Measurements from ENCODE around the gene PDSS2.
A peak's percentile ranks its signal among the peaks of the same experiment; 100 is the strongest.
"Not testable (repeated sequence)": the region's sequence is repeated elsewhere in the genome, so short reads cannot be mapped to it uniquely, and the experiment has no call there.

PDSS2 gene

GRCh38 chr6:107290491-107290890, 168.9 kb downstream of the PDSS2 start:
- no peak for DNase-seq
- no peak for TF ChIP-seq GATA1 (IDR thresholded peaks at IDR 0.05; ENCODE audit: low read depth, low read length)
- TF ChIP-seq POLR2A (IDR thresholded peaks at IDR 0.05; ENCODE audit: low read length): no peak

DNA sequence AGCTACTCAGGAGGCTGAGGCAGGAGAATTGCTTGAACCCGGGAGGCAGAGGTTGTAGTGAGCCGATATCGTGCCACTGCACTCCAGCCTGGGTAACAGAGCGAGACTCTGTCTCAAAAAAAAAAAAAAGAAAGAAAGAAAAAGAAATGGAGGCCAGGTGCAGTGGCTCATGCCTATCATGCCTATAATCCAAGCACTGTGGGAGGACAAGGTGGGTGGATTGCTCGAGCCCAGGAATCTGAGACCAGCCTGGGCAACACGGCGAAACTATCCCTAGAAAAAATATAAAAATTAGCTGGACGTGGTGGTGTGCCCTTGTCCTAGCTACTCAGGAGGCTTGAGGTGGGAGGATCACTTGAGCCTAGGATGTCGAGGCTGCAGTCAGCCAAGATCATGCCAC, 170.1 kb downstream of the PDSS2 start:
- not testable (repeated sequence) for DNase-seq

GRCh38 chr6:107285683-107286082, 173.7 kb downstream of the PDSS2 start:
- DNase-seq: not testable (repeated sequence)

DNA sequence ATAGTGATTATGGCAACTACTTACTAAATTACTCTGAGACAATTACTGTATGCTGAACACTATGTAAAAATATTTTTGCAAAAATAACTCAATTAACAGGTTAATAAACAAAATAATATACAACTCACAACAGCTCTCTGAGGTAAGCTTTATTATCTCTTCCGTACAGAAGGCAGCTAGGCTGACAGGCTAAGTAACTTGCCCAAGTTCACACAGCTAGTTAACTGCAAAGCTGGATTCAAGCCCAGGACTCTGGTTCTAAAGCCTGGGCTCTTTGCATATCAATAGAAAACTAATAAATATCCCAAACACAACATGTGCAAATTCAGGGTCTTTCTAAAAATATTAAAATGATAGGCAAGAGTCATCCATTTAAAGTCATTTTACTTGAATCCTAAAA, 174.6 kb downstream of the PDSS2 start:
- TF ChIP-seq POLR2A (IDR thresholded peaks at IDR 0.05; ENCODE audit: low read length) (no peak), GATA1 (IDR thresholded peaks at IDR 0.05; ENCODE audit: low read depth, low read length) (no peak)
- peak; percentile 65 to 84 for DNase-seq

GRCh38 chr6:107280791-107281190, 178.6 kb downstream of the PDSS2 start:
- DNase-seq: peak; percentile 36 to 39
- TF ChIP-seq GATA1 (IDR thresholded peaks at IDR 0.05; ENCODE audit: low read depth, low read length): no peak
- TF ChIP-seq POLR2A (IDR thresholded peaks at IDR 0.05; ENCODE audit: low read length): no peak

- not testable (repeated sequence) for DNase-seq
Observed at GRCh38 chr6:107280001-107280400, 179.4 kb downstream of the PDSS2 start.

DNA sequence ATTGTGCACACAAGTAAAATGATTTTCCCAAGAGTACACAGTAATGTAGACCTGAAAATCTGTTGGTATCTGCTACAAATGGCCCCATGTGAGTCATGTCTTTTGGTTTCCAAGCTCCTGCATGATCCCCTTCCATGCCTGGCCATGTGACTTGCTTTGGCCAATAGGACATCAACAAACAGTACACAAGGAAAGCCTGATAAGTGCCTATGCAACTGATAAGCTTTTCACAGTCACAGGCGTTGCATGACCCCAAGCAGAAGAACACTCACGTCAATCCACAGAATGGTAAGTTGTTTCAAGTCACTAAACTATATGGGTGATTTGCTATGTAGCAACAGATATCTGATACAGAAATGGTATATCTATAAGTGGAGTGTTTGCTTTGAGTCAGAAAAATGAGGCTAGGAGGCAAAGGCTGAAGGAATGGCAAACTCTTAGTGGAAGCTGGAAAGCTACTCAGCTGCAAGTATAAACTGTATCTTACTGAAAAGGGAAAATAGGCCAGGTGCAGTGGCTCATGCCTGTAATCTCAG, 184.0 kb downstream of the PDSS2 start:
- TF ChIP-seq GATA1 (IDR thresholded peaks at IDR 0.05; ENCODE audit: low read depth, low read length): no peak
- TF ChIP-seq POLR2A (IDR thresholded peaks at IDR 0.05; ENCODE audit: low read length): no peak
- DNase-seq: peak; percentile 86 to 94

GRCh38 chr6:107274288-107274687, 185.1 kb downstream of the PDSS2 start:
- no peak for DNase-seq
- TF ChIP-seq POLR2A (IDR thresholded peaks at IDR 0.05; ENCODE audit: low read length) (no peak), GATA1 (IDR thresholded peaks at IDR 0.05; ENCODE audit: low read depth, low read length) (no peak)

GRCh38 chr6:107272246-107272645, 187.1 kb downstream of the PDSS2 start:
- TF ChIP-seq POLR2A (IDR thresholded peaks at IDR 0.05; ENCODE audit: low read length) (no peak), GATA1 (IDR thresholded peaks at IDR 0.05; ENCODE audit: low read depth, low read length) (no peak)
- no peak for DNase-seq

- DNase-seq: no peak
- no peak for TF ChIP-seq GATA1 (IDR thresholded peaks at IDR 0.05; ENCODE audit: low read depth, low read length)
- TF ChIP-seq POLR2A (IDR thresholded peaks at IDR 0.05; ENCODE audit: low read length): no peak
Observed at GRCh38 chr6:107271208-107271790, 188.1 kb downstream of the PDSS2 start.

- no peak for DNase-seq
- no peak for TF ChIP-seq POLR2A (IDR thresholded peaks at IDR 0.05; ENCODE audit: low read length)
- TF ChIP-seq GATA1 (IDR thresholded peaks at IDR 0.05; ENCODE audit: low read depth, low read length): no peak
Observed at GRCh38 chr6:107267634-107268033, 191.7 kb downstream of the PDSS2 start.

DNA sequence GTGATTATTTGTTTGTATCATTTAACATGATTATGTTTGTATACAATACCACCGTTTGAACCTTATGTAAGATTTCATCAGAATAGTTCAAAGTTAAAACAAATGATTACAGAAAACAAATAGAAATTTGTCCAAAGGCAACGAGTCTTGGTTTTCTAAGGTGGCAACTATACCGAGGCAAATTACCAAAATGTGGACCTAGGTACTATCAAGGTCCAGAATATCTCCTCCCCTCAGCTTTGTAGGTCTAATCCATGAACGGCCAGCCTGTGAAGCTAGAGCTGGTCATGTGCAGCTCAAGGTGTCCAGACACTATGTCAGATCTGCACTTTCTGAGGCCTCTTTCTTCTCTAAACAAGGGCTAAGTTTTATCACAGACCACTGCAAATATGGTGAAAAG, 192.4 kb downstream of the PDSS2 start:
- peak in 1 of 2 experiments; percentile 3 for DNase-seq
- TF ChIP-seq GATA1 (IDR thresholded peaks at IDR 0.05; ENCODE audit: low read depth, low read length): no peak
- no peak for TF ChIP-seq POLR2A (IDR thresholded peaks at IDR 0.05; ENCODE audit: low read length)

- no peak for TF ChIP-seq GATA1 (IDR thresholded peaks at IDR 0.05; ENCODE audit: low read depth, low read length)
- TF ChIP-seq POLR2A (IDR thresholded peaks at IDR 0.05; ENCODE audit: low read length): no peak
- no peak for DNase-seq
Observed at GRCh38 chr6:107266563-107266962, 192.8 kb downstream of the PDSS2 start.

- no peak for DNase-seq
- TF ChIP-seq GATA1 (IDR thresholded peaks at IDR 0.05; ENCODE audit: low read depth, low read length): no peak
- TF ChIP-seq POLR2A (IDR thresholded peaks at IDR 0.05; ENCODE audit: low read length): no peak
Observed at GRCh38 chr6:107264357-107264840, 195.0 kb downstream of the PDSS2 start.

- no peak for TF ChIP-seq GATA1 (IDR thresholded peaks at IDR 0.05; ENCODE audit: low read depth, low read length)
- no peak for TF ChIP-seq POLR2A (IDR thresholded peaks at IDR 0.05; ENCODE audit: low read length)
- no peak for DNase-seq
Observed at GRCh38 chr6:107259951-107260350, 199.4 kb downstream of the PDSS2 start.

GRCh38 chr6:107248147-107248546, 211.2 kb downstream of the PDSS2 start:
- no peak for DNase-seq

More at GRCh38 chr6:107248147-107248546, 211.2 kb downstream of the PDSS2 start:
- TF ChIP-seq GATA1 (IDR thresholded peaks at IDR 0.05; ENCODE audit: low read depth, low read length) (no peak), POLR2A (IDR thresholded peaks at IDR 0.05; ENCODE audit: low read length) (no peak)
